ACC112 (cell line): ENCODE measurements around the gene SFXN3.
"Not testable (repeated sequence)": the region's sequence is repeated elsewhere in the genome, so short reads cannot be mapped to it uniquely, and the experiment has no call there.

Source experiments
- H2AFZ ChIP-seq: fragments of 200-600 bp; sonication (generic); one replicate; pipeline ENCODE4 v1.6.0; 2017; ENCODE audit warnings: antibody characterized with exemption, low read length; ENCODE audit not compliant: unreplicated experiment
- H3K27ac ChIP-seq: fragments of 200-600 bp; sonication (generic); 2 replicates; pipeline ENCODE4 v1.5.1; 2014; ENCODE audit warnings: low read depth, mild to moderate bottlenecking, antibody characterized with exemption, low read length, moderate library complexity
- H3K27me3 ChIP-seq: fragments of 200-600 bp; sonication (generic); 2 replicates; pipeline ENCODE4 v1.6.1; 2014; ENCODE audit warnings: mild to moderate bottlenecking, antibody characterized with exemption, low read length, moderate library complexity, mixed read lengths; ENCODE audit not compliant: insufficient read depth
- H3K36me3 ChIP-seq: fragments of 200-600 bp; sonication (generic); 2 replicates; pipeline ENCODE4 v1.6.1; 2016; ENCODE audit warnings: mild to moderate bottlenecking, antibody characterized with exemption, low read length, moderate library complexity, mixed read lengths; ENCODE audit not compliant: insufficient read depth
- H3K4me1 ChIP-seq: fragments of 200-600 bp; sonication (generic); one replicate; pipeline ENCODE4 v1.6.1; 2016; ENCODE audit warnings: low read length, mixed read lengths; ENCODE audit not compliant: insufficient read depth, unreplicated experiment, control insufficient read depth
- H3K4me3 ChIP-seq: fragments of 200-600 bp; sonication (generic); 2 replicates; pipeline ENCODE4 v1.5.1; 2014; ENCODE audit warnings: mild to moderate bottlenecking, low read depth, low read length
- H3K79me2 ChIP-seq: fragments of 200-600 bp; sonication (generic); one replicate; pipeline ENCODE4 v1.6.0; 2016; ENCODE audit warnings: low read length; ENCODE audit not compliant: control insufficient read depth, unreplicated experiment, insufficient read depth

SFXN3 gene

GRCh38 chr10:101029520-101030295, 1.3 kb upstream of the SFXN3 start:
- H3K79me2 ChIP-seq, result peaks cover 16% of the 10 kb centered on the region
- no peak overlapping the region for H3K27ac ChIP-seq
- peaks cover 12% of the 10 kb centered on the region for H3K4me1 ChIP-seq
- no peak overlapping the region for H3K4me3 ChIP-seq
- no peak overlapping the region for H2AFZ ChIP-seq
- H3K27me3 ChIP-seq, result no peaks in the 10 kb centered on the region
- no peaks in the 10 kb centered on the region; the same call in 1 of the 2 replicates for H3K36me3 ChIP-seq

DNA sequence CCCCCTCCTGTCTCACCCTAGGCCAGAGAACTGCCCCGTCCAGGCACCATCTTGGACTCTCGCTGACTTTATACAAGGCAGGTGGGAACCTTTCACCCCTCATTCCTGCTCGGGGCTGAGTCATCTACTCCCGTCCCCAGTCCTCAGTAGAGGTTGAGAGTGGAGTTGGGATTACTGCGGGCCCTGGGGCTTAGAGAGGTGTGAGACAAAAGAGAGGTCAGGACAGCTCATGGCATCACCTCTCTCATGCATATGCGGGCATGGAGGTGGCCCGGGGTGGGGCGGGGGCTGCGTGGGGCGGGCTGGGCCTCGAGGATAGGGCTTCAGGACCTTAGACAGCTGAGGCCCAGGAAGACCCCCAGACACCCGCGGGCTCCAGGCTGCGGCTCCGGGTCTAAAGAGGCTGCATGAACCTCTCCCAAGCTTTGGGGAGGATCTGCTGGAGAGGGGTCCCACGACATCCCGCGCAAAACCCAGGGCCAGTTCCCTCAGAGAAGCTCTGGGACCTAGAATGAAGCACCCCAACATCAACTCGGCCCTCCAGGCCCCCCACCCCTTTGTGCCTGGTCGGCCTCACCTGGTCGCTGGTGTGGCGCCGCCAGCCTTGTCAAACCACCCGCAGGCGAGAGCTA, 422 bp upstream of the SFXN3 start:
- H3K36me3 ChIP-seq, result peaks cover 4% of the 10 kb centered on the region; the same call in 1 of the 2 replicates
- peak overlapping the region; percentile 99 for H3K4me3 ChIP-seq
- no peaks in the 10 kb centered on the region for H3K27me3 ChIP-seq
- H2AFZ ChIP-seq, result no peak overlapping the region
- no peak overlapping the region for H3K27ac ChIP-seq
- peaks cover 12% of the 10 kb centered on the region for H3K4me1 ChIP-seq
- peaks cover 24% of the 10 kb centered on the region for H3K79me2 ChIP-seq

DNA sequence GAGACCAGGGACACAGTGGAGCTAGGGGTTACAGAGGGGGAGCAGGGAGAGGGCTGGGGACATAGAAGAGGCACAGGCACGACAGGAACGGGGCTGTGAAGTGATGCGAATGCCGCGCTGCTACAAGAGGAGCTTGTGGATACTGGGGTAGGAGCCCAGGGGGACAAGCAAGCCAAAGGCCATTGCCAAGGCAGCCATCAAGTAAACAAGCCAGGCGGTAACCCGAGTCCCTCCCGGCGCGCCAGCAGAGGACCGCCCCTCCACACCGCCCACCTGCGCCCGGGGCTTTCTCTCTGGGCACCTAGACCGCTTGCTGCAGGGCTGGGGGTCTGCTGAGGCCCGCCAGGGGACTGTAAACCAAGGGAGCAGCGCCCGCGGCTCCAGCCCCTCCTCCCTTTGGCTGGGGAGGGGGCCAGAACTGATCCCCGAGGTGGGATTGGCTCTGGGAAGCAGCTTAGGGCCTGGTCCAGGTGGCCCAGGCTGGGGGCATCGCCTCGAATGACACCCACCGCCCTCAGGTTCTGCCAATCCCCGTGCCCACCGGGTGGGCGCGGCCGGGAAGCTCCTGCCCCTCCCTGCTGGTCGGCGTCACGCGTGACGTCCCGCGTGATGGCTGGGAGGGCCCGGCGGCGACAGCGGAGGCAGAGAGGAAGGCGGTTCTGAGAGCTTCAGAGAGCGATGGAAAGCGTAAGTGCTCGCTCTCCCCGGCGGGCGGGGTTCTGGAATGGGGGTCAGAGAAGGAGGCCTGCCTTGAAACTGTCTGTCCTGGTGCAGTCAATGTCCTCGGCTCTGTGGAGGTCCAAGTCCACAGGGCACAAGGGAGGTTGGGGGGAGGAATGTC, 982 bp downstream of the SFXN3 start:
- peak overlapping the region; percentile 82 for H2AFZ ChIP-seq
- peaks cover 25% of the 10 kb centered on the region for H3K79me2 ChIP-seq
- H3K27ac ChIP-seq, result peak overlapping the region; percentile 98
- peak overlapping the region; percentile 99 for H3K4me3 ChIP-seq
- H3K36me3 ChIP-seq, result peaks cover 4% of the 10 kb centered on the region; the same call in 1 of the 2 replicates
- peaks cover 12% of the 10 kb centered on the region for H3K4me1 ChIP-seq
- no peaks in the 10 kb centered on the region for H3K27me3 ChIP-seq

- Histone ChIP-seq H3K27ac (peak overlapping the region; percentile 98), H2AFZ (peak overlapping the region; percentile 71), H3K36me3 (peaks cover 10% of the 10 kb centered on the region; the same call in 1 of the 2 replicates), H3K4me3 (peak overlapping the region; percentile 99), H3K4me1 (peaks cover 12% of the 10 kb centered on the region), H3K79me2 (peaks cover 25% of the 10 kb centered on the region), H3K27me3 (no peaks in the 10 kb centered on the region)
Observed at GRCh38 chr10:101032637-101033224, 1.7 kb downstream of the SFXN3 start.

- Histone ChIP-seq H3K4me3 (peak overlapping the region; percentile 99), H3K27me3 (no peaks in the 10 kb centered on the region), H3K36me3 (peaks cover 10% of the 10 kb centered on the region; the same call in 1 of the 2 replicates), H2AFZ (no peak overlapping the region), H3K79me2 (peaks cover 25% of the 10 kb centered on the region), H3K4me1 (peaks cover 12% of the 10 kb centered on the region), H3K27ac (peak overlapping the region; percentile 98)
Observed at GRCh38 chr10:101033276-101033675, 2.2 kb downstream of the SFXN3 start.

DNA sequence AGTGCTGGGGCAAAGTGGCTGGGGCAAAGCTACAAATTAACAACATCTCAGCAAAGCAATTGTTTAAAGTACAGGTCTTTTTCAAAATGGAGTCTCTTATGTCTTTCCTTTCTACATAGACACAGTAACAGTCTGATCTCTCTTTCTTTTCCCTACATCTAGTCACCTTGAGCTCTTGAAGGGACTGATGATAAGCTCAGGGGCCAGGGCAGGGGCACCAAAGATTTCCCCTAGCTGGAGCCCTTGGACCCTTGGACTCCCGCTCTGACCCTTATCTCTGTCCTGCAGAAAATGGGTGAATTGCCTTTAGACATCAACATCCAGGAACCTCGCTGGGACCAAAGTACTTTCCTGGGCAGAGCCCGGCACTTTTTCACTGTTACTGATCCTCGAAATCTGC, 3.4 kb downstream of the SFXN3 start:
- Histone ChIP-seq H3K79me2 (peaks cover 25% of the 10 kb centered on the region), H3K4me1 (peaks cover 12% of the 10 kb centered on the region), H3K36me3 (peaks cover 10% of the 10 kb centered on the region; the same call in 1 of the 2 replicates)
- H2AFZ ChIP-seq, H3K27me3 ChIP-seq, H3K27ac ChIP-seq, H3K4me3 ChIP-seq: not testable (repeated sequence)

- no peak overlapping the region for H3K27ac ChIP-seq
Observed at GRCh38 chr10:101035314-101035713, 4.3 kb downstream of the SFXN3 start.

GRCh38 chr10:101035916-101036702, 5.1 kb downstream of the SFXN3 start:
- Histone ChIP-seq H3K27me3 (no peaks in the 10 kb centered on the region), H2AFZ (no peak overlapping the region), H3K27ac (no peak overlapping the region), H3K79me2 (peaks cover 25% of the 10 kb centered on the region), H3K4me3 (no peak overlapping the region), H3K36me3 (peaks cover 10% of the 10 kb centered on the region; the same call in 1 of the 2 replicates), H3K4me1 (peaks cover 7% of the 10 kb centered on the region)

More at GRCh38 chr10:101035314-101035713, 4.3 kb downstream of the SFXN3 start:
- Histone ChIP-seq H3K4me3 (no peak overlapping the region), H3K36me3 (peaks cover 10% of the 10 kb centered on the region; the same call in 1 of the 2 replicates), H3K27me3 (no peaks in the 10 kb centered on the region), H2AFZ (no peak overlapping the region), H3K79me2 (peaks cover 25% of the 10 kb centered on the region), H3K4me1 (peaks cover 12% of the 10 kb centered on the region)

DNA sequence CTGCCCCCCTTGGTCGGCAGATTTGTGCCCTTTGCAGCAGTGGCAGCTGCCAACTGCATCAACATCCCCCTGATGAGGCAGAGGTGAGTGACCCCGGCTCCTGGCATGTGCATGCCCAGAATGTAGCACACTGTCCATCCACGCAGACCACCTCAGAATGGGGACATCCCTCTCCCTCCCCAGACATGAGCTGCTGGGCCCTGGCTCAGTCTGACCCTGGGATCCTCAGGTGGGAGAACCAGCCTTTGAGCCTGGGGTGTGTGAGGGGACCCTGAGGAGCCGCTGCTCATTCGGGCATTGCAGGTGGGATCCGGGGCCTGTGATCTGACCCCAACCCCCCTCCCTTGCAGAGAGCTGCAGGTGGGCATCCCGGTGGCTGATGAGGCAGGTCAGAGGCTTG, 5.7 kb downstream of the SFXN3 start:
- Histone ChIP-seq H3K27me3 (no peaks in the 10 kb centered on the region), H3K36me3 (peaks cover 10% of the 10 kb centered on the region; the same call in 1 of the 2 replicates), H3K27ac (no peak overlapping the region), H3K79me2 (peaks cover 25% of the 10 kb centered on the region), H3K4me1 (peaks cover 7% of the 10 kb centered on the region), H3K4me3 (no peak overlapping the region), H2AFZ (no peak overlapping the region)
